ENCODE results near the gene RAB1B. TPM values are rescaled to one million over a fixed set of nuclear protein-coding genes. Genes with fewer than 3 reads are reported as not detected.

Gene RAB1B
- total RNA-seq, 1 donor, result 75.3 TPM

GRCh38 chr11:66326261-66327111, 58.0 kb downstream of the RAB1B start:
- peaks cover 5% of the 10 kb centered on the region for H3K36me3 ChIP-seq (ENCODE audit: insufficient read depth, low read length)
- no peak for TF ChIP-seq CTCF (IDR thresholded peaks at IDR 0.05; ENCODE audit: extremely low read depth, low read depth, low read length)
- H3K4me3 ChIP-seq (ENCODE audit: insufficient read depth, low read length), result no peak overlapping the region
- H3K79me2 ChIP-seq (ENCODE audit: insufficient read depth, low read length), result no peaks in the 10 kb centered on the region
- H3K9me3 ChIP-seq (ENCODE audit: low read depth, low read length), result no peaks in the 10 kb centered on the region
- H3K27ac ChIP-seq (ENCODE audit: low read depth, low read length), result peak overlapping the region; percentile 77
- peak; percentile 93 for DNase-seq (ENCODE audit: insufficient read length, low spot score, missing footprints)
- peaks cover 59% of the 10 kb centered on the region for H3K4me1 ChIP-seq (ENCODE audit: insufficient read depth, low read length)
- no peak overlapping the region for H2AFZ ChIP-seq (ENCODE audit: low read length)
- H4K20me1 ChIP-seq (ENCODE audit: insufficient read depth, low read length), result no peaks in the 10 kb centered on the region
- H3K27me3 ChIP-seq (ENCODE audit: insufficient read depth, low read length), result no peaks in the 10 kb centered on the region
- H3K4me2 ChIP-seq (ENCODE audit: insufficient read depth, low read length), result peak overlapping the region; percentile 51

Other genes with a start within 250 kb of the RAB1B start
- gene CATSPER1, start 242.2 kb upstream of the RAB1B start, total RNA-seq, result not detected in 2 replicates
- not detected in 2 replicates for gene GAL3ST3, start 219.5 kb upstream of the RAB1B start, total RNA-seq
- 131 and 164 TPM in 2 replicates for gene SF3B2, start 216.3 kb upstream of the RAB1B start, total RNA-seq
- gene PACS1, start 198.4 kb upstream of the RAB1B start, total RNA-seq, result 38.0 and 39.8 TPM in 2 replicates
- 21.7 and 33.9 TPM in 2 replicates for gene KLC2, start 10.9 kb upstream of the RAB1B start, total RNA-seq
- gene CNIH2, start 9.5 kb downstream of the RAB1B start, total RNA-seq, result under 0.01 TPM in 1 of 2 replicates, not detected in the other
- gene YIF1A, start 20.5 kb downstream of the RAB1B start, total RNA-seq, result 165 and 182 TPM in 2 replicates
- gene TMEM151A, start 23.3 kb downstream of the RAB1B start, total RNA-seq, result 0.29 and 0.36 TPM in 2 replicates
- gene CD248, start 48.4 kb downstream of the RAB1B start, total RNA-seq, result 103 and 107 TPM in 2 replicates
- 27.1 and 31.8 TPM in 2 replicates for gene RIN1, start 67.8 kb downstream of the RAB1B start, total RNA-seq
- 43.0 and 43.1 TPM in 2 replicates for gene BRMS1, start 76.5 kb downstream of the RAB1B start, total RNA-seq
- 20.6 and 21.2 TPM in 2 replicates for gene B4GAT1, start 79.0 kb downstream of the RAB1B start, total RNA-seq
- under 0.01 and 0.29 TPM in 2 replicates for gene SLC29A2, start 103.1 kb downstream of the RAB1B start, total RNA-seq
- 0.36 TPM in 1 of 2 replicates, not detected in the other for gene NPAS4, start 152.4 kb downstream of the RAB1B start, total RNA-seq
- gene MRPL11, start 170.2 kb downstream of the RAB1B start, total RNA-seq, result 31.5 and 33.3 TPM in 2 replicates
- 18.9 and 19.2 TPM in 2 replicates for gene PELI3, start 198.3 kb downstream of the RAB1B start, total RNA-seq
- gene DPP3, start 211.8 kb downstream of the RAB1B start, total RNA-seq, result 35.8 and 36.5 TPM in 2 replicates
- gene BBS1, start 242.0 kb downstream of the RAB1B start, total RNA-seq, result 39.2 and 43.8 TPM in 2 replicates